Measurements from ENCODE around the gene MTUS2. TPM values are rescaled to one million over a fixed set of nuclear protein-coding genes. Genes with fewer than 3 reads are reported as not detected.

Gene MTUS2
- total RNA-seq, 6 experiments from 2014 or later, result 0.07 to 0.15 (median 0.14) TPM; not detected in 1

GRCh38 chr13:28822801-28823200 is 2.7 kb downstream of the MTUS2 start:
- no peak overlapping the region for H3K4me3 Mint-ChIP-seq
- TF ChIP-seq, protein P1, sequence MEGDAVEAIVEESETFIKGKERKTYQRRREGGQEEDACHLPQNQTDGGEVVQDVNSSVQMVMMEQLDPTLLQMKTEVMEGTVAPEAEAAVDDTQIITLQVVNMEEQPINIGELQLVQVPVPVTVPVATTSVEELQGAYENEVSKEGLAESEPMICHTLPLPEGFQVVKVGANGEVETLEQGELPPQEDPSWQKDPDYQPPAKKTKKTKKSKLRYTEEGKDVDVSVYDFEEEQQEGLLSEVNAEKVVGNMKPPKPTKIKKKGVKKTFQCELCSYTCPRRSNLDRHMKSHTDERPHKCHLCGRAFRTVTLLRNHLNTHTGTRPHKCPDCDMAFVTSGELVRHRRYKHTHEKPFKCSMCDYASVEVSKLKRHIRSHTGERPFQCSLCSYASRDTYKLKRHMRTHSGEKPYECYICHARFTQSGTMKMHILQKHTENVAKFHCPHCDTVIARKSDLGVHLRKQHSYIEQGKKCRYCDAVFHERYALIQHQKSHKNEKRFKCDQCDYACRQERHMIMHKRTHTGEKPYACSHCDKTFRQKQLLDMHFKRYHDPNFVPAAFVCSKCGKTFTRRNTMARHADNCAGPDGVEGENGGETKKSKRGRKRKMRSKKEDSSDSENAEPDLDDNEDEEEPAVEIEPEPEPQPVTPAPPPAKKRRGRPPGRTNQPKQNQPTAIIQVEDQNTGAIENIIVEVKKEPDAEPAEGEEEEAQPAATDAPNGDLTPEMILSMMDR (IDR thresholded peaks at IDR 0.05), result no peak
- H3K27ac Mint-ChIP-seq, result no peak overlapping the region
- no peaks in the 10 kb centered on the region; the same call in 1 of the 2 replicates for H3K36me3 Mint-ChIP-seq (ENCODE audit: low read depth)
- peaks cover 12% of the 10 kb centered on the region for H3K9me3 Mint-ChIP-seq
- H3K27me3 Mint-ChIP-seq (ENCODE audit: insufficient read depth), result peaks cover 30% of the 10 kb centered on the region
- no peaks in the 10 kb centered on the region for H3K4me1 Mint-ChIP-seq (ENCODE audit: low read depth)
- no peak for DNase-seq

DNA sequence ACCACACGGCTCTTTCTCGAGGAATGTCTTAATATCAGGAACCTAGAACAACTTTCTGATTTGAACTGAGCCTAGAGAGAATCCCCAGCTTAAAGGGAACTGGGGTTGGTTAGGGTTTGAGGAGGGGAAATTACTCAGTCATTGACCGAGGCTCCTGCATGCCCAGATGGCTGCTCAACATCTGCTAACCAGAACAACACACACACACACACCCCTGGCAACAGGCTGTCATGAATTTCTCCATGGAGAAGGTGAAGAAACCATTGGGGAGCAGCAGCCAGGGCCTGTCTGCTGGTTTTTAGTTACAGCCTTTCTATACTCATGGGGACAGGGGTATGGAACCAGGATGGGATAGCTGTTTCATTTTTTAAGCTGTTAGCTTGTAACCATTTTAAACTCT is 5.2 kb downstream of the MTUS2 start:
- Mint-ChIP-seq H3K27ac (no peak overlapping the region), H3K4me3 (no peak overlapping the region), H3K4me1 (ENCODE audit: low read depth) (no peaks in the 10 kb centered on the region), H3K36me3 (ENCODE audit: low read depth) (peaks cover 7% of the 10 kb centered on the region), H3K27me3 (ENCODE audit: insufficient read depth) (peaks cover 20% of the 10 kb centered on the region), H3K9me3 (peaks cover 31% of the 10 kb centered on the region)
- TF ChIP-seq, protein P1 (IDR thresholded peaks at IDR 0.05), result no peak
- no peak for DNase-seq

DNA sequence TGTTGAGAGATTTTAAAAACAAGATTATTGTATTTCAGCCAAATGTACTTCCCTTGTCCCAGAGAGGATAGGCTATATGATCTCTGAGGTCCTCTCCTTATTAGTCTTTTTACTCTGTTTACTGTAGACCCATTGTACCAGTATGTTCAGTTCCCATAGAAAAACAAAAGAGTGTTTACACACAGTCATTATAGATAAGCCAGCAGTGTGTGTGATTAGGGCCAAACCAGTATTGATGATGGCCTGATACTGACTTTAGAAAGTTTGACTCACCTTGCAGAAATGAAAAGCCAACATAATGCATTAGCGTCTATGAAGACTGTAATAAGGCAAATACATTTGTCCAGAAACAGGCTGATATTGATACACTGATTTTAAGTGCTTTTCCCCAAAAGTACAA is 6.2 kb downstream of the MTUS2 start:
- no peak for DNase-seq
- Mint-ChIP-seq H3K27ac (no peak overlapping the region), H3K4me1 (ENCODE audit: low read depth) (no peaks in the 10 kb centered on the region), H3K36me3 (ENCODE audit: low read depth) (peaks cover 14% of the 10 kb centered on the region), H3K4me3 (no peak overlapping the region), H3K27me3 (ENCODE audit: insufficient read depth) (peaks cover 14% of the 10 kb centered on the region), H3K9me3 (peaks cover 41% of the 10 kb centered on the region)
- TF ChIP-seq, protein P1 (IDR thresholded peaks at IDR 0.05), result no peak

DNA sequence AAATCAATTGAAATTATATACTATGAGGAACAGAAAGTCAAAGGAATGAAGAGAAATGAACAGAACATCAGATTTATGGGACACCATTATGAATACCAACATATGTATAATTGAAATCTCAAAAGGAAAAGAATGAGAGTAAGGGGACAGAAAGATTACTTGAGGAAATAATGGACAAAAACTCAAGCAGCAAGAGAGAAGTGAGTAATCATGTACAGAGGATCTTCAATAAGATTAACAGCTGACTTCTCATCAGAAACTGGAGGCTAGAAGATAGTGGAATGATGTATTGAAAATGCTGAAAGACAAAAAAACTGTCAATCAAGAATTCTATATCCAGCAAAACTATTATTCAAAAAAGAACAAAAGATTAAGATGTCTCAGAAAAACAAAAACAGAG is 10.4 kb downstream of the MTUS2 start:
- TF ChIP-seq, protein P1 (IDR thresholded peaks at IDR 0.05), result no peak
- Mint-ChIP-seq H3K4me3 (no peak overlapping the region), H3K36me3 (ENCODE audit: low read depth) (peaks cover 14% of the 10 kb centered on the region), H3K27me3 (ENCODE audit: insufficient read depth) (peaks cover 2% of the 10 kb centered on the region), H3K27ac (no peak overlapping the region), H3K4me1 (ENCODE audit: low read depth) (no peaks in the 10 kb centered on the region), H3K9me3 (peaks cover 38% of the 10 kb centered on the region)
- DNase-seq, result no peak

GRCh38 chr13:28831117-28831516 is 11.0 kb downstream of the MTUS2 start:
- Mint-ChIP-seq H3K4me1 (ENCODE audit: low read depth) (no peaks in the 10 kb centered on the region), H3K27ac (no peak overlapping the region), H3K4me3 (no peak overlapping the region), H3K27me3 (ENCODE audit: insufficient read depth) (peaks cover 2% of the 10 kb centered on the region), H3K9me3 (peaks cover 38% of the 10 kb centered on the region), H3K36me3 (ENCODE audit: low read depth) (peaks cover 14% of the 10 kb centered on the region)
- no peak for DNase-seq
- TF ChIP-seq, protein P1 (IDR thresholded peaks at IDR 0.05), result no peak

- TF ChIP-seq, protein P1 (IDR thresholded peaks at IDR 0.05), result no peak
- Mint-ChIP-seq H3K4me3 (no peak overlapping the region), H3K27me3 (ENCODE audit: insufficient read depth) (peaks cover 4% of the 10 kb centered on the region), H3K4me1 (ENCODE audit: low read depth) (no peaks in the 10 kb centered on the region), H3K9me3 (no peaks in the 10 kb centered on the region), H3K27ac (no peak overlapping the region), H3K36me3 (ENCODE audit: low read depth) (no peaks in the 10 kb centered on the region)
- no peak for DNase-seq
Measured at GRCh38 chr13:28837111-28837510, 17.0 kb downstream of the MTUS2 start.

Measured in HFFc6 (cell line).